ENCODE measurements around the gene SNURF. TPM values are rescaled to one million over a fixed set of nuclear protein-coding genes. Genes with fewer than 3 reads are reported as not detected.
"Not testable (repeated sequence)": the region's sequence is repeated elsewhere in the genome, so short reads cannot be mapped to it uniquely, and the experiment has no call there.

SNURF gene
- 10 to 100 TPM in 5 of 6 donors, 1 to 10 TPM in 1; 7.1 to 18.5 (median 12.5) TPM for total RNA-seq
- 1 to 10 TPM; 4.6 to 8.6 TPM for polyA plus RNA-seq

GRCh38 chr15:24954783-24955530 lies at the start of gene SNURF, which contains the start of gene SNRPN:
SNURF (plus strand) TSS chr15:24954987; CDS start chr15:24955049, 62 bp downstream.
SNRPN (plus strand) TSS chr15:24954987; CDS start chr15:24974454, 19,467 bp downstream.
- no peaks in the 10 kb centered on the region for H3K27me3 ChIP-seq
- FAIRE-seq (no peak), ATAC-seq (peak; percentile 67 to 86 (median 76)), DNase-seq (peak; percentile 60 to 88 (median 74))
- no peaks in the 10 kb centered on the region for H3K36me3 ChIP-seq
- intact Hi-C loops (cut with DNase I) = no loop called here
- peak within 1 kb of the TSS; percentile 35 to 56 (median 48) for H3K4me3 ChIP-seq
- H3K27ac ChIP-seq = peak within 1 kb of the TSS; percentile 74 to 90 (median 84)
- 39 to 47% methylated on average over 47 of the region's 47 CpGs for WGBS, 2 donors
- H3K9me3 ChIP-seq = no peaks in the 10 kb centered on the region
- TF ChIP-seq CTCF (IDR thresholded peaks at IDR 0.05) = no peak
- no peaks in the 10 kb centered on the region for H3K4me1 ChIP-seq

GRCh38 chr15:24916305-24917009 lies 38.3 kb upstream of the SNURF start:
- Histone ChIP-seq H3K9me3 (no peaks in the 10 kb centered on the region), H3K36me3 (no peaks in the 10 kb centered on the region), H3K4me1 (no peaks in the 10 kb centered on the region), H3K27ac (no peak overlapping the region), H3K27me3 (no peaks in the 10 kb centered on the region), H3K4me3 (no peak overlapping the region)
- TF ChIP-seq CTCF (IDR thresholded peaks at IDR 0.05) = no peak
- ATAC-seq = no peak
- 65 to 79% methylated on average over 8 of the region's 8 CpGs for WGBS, 2 donors
- intact Hi-C loops (cut with DNase I) = no loop called here
- DNase-seq = no peak
- no peak for FAIRE-seq

GRCh38 chr15:24917431-24917830 lies 37.4 kb upstream of the SNURF start:
- FAIRE-seq (no peak), ATAC-seq (no peak), DNase-seq (no peak)
- Histone ChIP-seq H3K27me3 (no peaks in the 10 kb centered on the region), H3K4me3 (no peak overlapping the region), H3K36me3 (no peaks in the 10 kb centered on the region), H3K9me3 (no peaks in the 10 kb centered on the region), H3K27ac (no peak overlapping the region), H3K4me1 (no peaks in the 10 kb centered on the region)
- intact Hi-C loops (cut with DNase I) = no loop called here
- no peak for TF ChIP-seq CTCF (IDR thresholded peaks at IDR 0.05)
- WGBS, 2 donors = 78 to 92% methylated on average over 14 of the region's 14 CpGs

GRCh38 chr15:24919446-24919845 lies 35.3 kb upstream of the SNURF start:
- H3K36me3 ChIP-seq = no peaks in the 10 kb centered on the region
- no peak overlapping the region for H3K4me3 ChIP-seq
- no peak for TF ChIP-seq CTCF (IDR thresholded peaks at IDR 0.05)
- DNase-seq = no peak
- no peaks in the 10 kb centered on the region for H3K4me1 ChIP-seq
- intact Hi-C loops (cut with DNase I) = no loop called here
- WGBS, 2 donors = 52 to 53% methylated on average over 2 of the region's 2 CpGs
- no peak for FAIRE-seq
- H3K9me3 ChIP-seq = no peaks in the 10 kb centered on the region
- no peak overlapping the region for H3K27ac ChIP-seq
- peak in 1 of 4 donors; percentile 45 for ATAC-seq
- H3K27me3 ChIP-seq = no peaks in the 10 kb centered on the region

- WGBS, 2 donors = 76 to 81% methylated on average over 6 of the region's 6 CpGs
- H3K27me3 ChIP-seq; H3K36me3 ChIP-seq; FAIRE-seq; DNase-seq; H3K9me3 ChIP-seq; intact Hi-C loops (cut with DNase I); H3K4me3 ChIP-seq; H3K4me1 ChIP-seq; ATAC-seq; H3K27ac ChIP-seq: not testable (repeated sequence)
These were observed 32.0 kb upstream of the SNURF start for GRCh38 chr15:24922781-24923180.

All from pancreas (tissue), 10 donors.